Vagina (tissue), 2 donors: ENCODE data around the gene PCDHGA1. TPM values are rescaled to one million over a fixed set of nuclear protein-coding genes. Genes with fewer than 3 reads are reported as not detected.

ENCODE experiments used
- DNase-seq, 2 donors: peaks; one replicate each; pipeline ENCODE4 v3.0.0-alpha.2; 2017; ENCODE audit errors: extremely low spot score in 2 of 2
- H3K27ac ChIP-seq: fragments of 200-600 bp; sonication (generic); one replicate; pipeline ENCODE4 v1.5.1; 2019
- H3K27me3 ChIP-seq: fragments of 200-600 bp; sonication (generic); one replicate; pipeline ENCODE4 v1.5.1; 2019
- H3K36me3 ChIP-seq, 2 donors: fragments of 200-600 bp; sonication (generic); one replicate each; pipeline ENCODE4 v1.5.1; 2017 to 2019
- H3K4me1 ChIP-seq: fragments of 200-600 bp; sonication (generic); one replicate; pipeline ENCODE4 v1.5.1; 2019
- H3K4me3 ChIP-seq, 2 donors: fragments of 200-600 bp; sonication (generic); 1 replicate in 1 of 2; 2 replicates in 1 of 2; pipeline ENCODE4 v1.5.1; 2016 to 2019
- H3K9me3 ChIP-seq: fragments of 200-600 bp; sonication (generic); one replicate; pipeline ENCODE4 v1.5.1; 2019
- CTCF ChIP-seq, 3 experiments: fragments of 450-650 bp in 2 of 3; fragments of 200-600 bp in 1 of 3; sonication (generic) in 1 of 3; IDR thresholded peaks; one replicate each; pipeline ENCODE4 v1.5.1; 2017 to 2019; ENCODE audit warnings: antibody characterized with exemption in 3 of 3, mild to moderate bottlenecking in 2 of 3, moderate library complexity in 2 of 3
- POLR2A ChIP-seq, 2 donors: fragments of 450-650 bp; IDR thresholded peaks; one replicate each; pipeline ENCODE4 v1.6.1; 2017; ENCODE audit warnings: antibody characterized with exemption in 2 of 2, mild to moderate bottlenecking in 2 of 2, moderate library complexity in 2 of 2
- POLR2AphosphoS5 ChIP-seq, 2 donors: sonication (generic); formaldehyde crosslinking; IDR thresholded peaks; one replicate each; pipeline ENCODE4 v1.9.0; 2017; ENCODE audit warnings: antibody characterized with exemption in 2 of 2, mild to moderate bottlenecking in 2 of 2, low read depth in 1 of 2; ENCODE audit not compliant: insufficient read depth in 1 of 2
- intact Hi-C: fragments of 100-400 bp; cut with DNase I; formaldehyde crosslinking; loops from one replicate; pipeline ENCODE4 v1.15.1; 2023
- total RNA-seq: library from RNA; depleted of rRNA; stranded (reverse); fragments of >200 nt; gene quantifications from one replicate; pipeline ENCODE4 v1.2.3, GENCODE V29; 2016

Gene PCDHGA1
- total RNA-seq, 1 donor from 2014 or later, result not detected

DNA sequence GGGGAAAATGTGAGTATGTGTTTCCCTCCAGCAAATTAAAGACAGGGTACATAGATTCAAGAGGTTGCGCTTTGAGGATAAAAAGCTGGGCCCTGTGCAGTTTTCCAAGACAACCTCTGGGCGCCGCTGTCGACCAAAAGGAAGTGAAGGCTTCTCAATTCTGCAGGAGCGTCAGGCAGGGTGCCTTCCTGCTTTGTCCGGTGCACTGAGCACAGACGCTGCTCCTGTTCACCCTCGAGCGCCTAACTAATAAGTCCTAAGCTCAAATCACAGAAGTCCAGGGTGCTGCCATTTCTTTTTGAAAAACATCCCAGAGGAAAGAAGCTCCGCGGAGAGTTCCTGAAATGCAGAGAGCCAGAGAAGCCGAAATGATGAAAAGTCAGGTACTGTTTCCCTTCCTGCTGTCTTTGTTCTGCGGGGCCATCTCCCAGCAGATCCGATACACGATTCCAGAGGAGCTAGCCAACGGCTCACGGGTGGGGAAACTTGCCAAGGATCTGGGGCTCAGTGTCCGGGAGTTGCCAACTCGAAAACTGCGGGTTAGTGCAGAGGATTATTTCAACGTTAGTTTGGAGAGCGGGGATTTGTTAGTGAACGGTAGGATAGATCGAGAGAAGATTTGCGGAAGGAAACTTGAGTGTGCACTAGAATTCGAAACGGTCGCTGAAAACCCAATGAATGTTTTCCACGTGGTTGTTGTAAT, 19.8 kb downstream of the PCDHGA1 start, which contains the start of gene PCDHGB1:
PCDHGB1 (plus strand) TSS at position 183 of the 703 bp plus-strand sequence; CDS start at position 345, 162 bp downstream.
- no peak for DNase-seq
- Histone ChIP-seq H3K9me3 (peaks cover 21% of the 10 kb centered on the region), H3K4me1 (no peaks in the 10 kb centered on the region), H3K27ac (no peak within 1 kb of the TSS), H3K4me3 (no peak within 1 kb of the TSS), H3K36me3 (no peaks in the 10 kb centered on the region), H3K27me3 (no peaks in the 10 kb centered on the region)
- no peak for TF ChIP-seq POLR2AphosphoS5 (IDR thresholded peaks at IDR 0.05; ENCODE audit: insufficient read depth in 1 of 2, low read depth in 1 of 2)
- no peak for TF ChIP-seq POLR2A (IDR thresholded peaks at IDR 0.05)
- no peak for TF ChIP-seq CTCF (IDR thresholded peaks at IDR 0.05)
- intact Hi-C loops, result no loop called here

DNA sequence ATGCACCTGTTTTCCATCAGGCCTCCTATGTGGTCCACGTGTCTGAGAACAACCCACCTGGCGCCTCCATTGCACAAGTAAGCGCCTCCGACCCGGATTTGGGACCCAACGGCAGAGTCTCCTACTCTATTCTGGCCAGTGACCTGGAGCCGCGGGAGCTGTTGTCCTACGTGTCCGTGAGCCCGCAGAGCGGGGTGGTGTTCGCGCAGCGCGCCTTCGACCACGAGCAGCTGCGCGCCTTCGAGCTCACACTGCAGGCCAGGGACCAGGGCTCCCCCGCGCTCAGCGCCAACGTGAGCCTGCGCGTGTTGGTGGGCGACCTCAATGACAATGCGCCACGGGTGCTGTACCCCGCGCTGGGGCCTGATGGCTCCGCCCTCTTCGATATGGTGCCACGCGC, 21.3 kb downstream of the PCDHGA1 start:
- intact Hi-C loops, result no loop called here
- Histone ChIP-seq H3K27me3 (no peaks in the 10 kb centered on the region), H3K36me3 (no peaks in the 10 kb centered on the region), H3K9me3 (peaks cover 30% of the 10 kb centered on the region), H3K4me1 (no peaks in the 10 kb centered on the region), H3K27ac (no peak overlapping the region), H3K4me3 (no peak overlapping the region)
- no peak for DNase-seq
- TF ChIP-seq POLR2A (IDR thresholded peaks at IDR 0.05), result no peak
- TF ChIP-seq CTCF (IDR thresholded peaks at IDR 0.05), result no peak
- TF ChIP-seq POLR2AphosphoS5 (IDR thresholded peaks at IDR 0.05; ENCODE audit: insufficient read depth in 1 of 2, low read depth in 1 of 2), result no peak

- Histone ChIP-seq H3K27me3 (no peaks in the 10 kb centered on the region), H3K27ac (no peak within 1 kb of the TSS), H3K4me3 (peak within 1 kb of the TSS; percentile 24 to 37), H3K4me1 (no peaks in the 10 kb centered on the region), H3K36me3 (no peaks in the 10 kb centered on the region), H3K9me3 (peaks cover 48% of the 10 kb centered on the region)
- no peak for DNase-seq
- intact Hi-C loops, result no loop called here
- TF ChIP-seq POLR2A (IDR thresholded peaks at IDR 0.05) (no peak), CTCF (IDR thresholded peaks at IDR 0.05) (no peak), POLR2AphosphoS5 (IDR thresholded peaks at IDR 0.05; ENCODE audit: insufficient read depth in 1 of 2, low read depth in 1 of 2) (no peak)
These were observed 24.7 kb downstream of the PCDHGA1 start, which contains the start of gene PCDHGA4 for GRCh38 chr5:141354900-141355469. Gene PCDHGA4 (plus strand): TSS chr5:141355021. CDS start chr5:141355108, 87 bp downstream.

GRCh38 chr5:141355641-141356040, 25.3 kb downstream of the PCDHGA1 start:
- no peak overlapping the region for H3K27ac ChIP-seq
- H3K4me1 ChIP-seq, result no peaks in the 10 kb centered on the region
- DNase-seq, result no peak
- intact Hi-C loops, result no loop called here
- H3K27me3 ChIP-seq, result no peaks in the 10 kb centered on the region
- H3K9me3 ChIP-seq, result peaks cover 50% of the 10 kb centered on the region
- no peaks in the 10 kb centered on the region for H3K36me3 ChIP-seq
- no peak for TF ChIP-seq CTCF (IDR thresholded peaks at IDR 0.05)
- TF ChIP-seq POLR2AphosphoS5 (IDR thresholded peaks at IDR 0.05; ENCODE audit: insufficient read depth in 1 of 2, low read depth in 1 of 2), result no peak
- TF ChIP-seq POLR2A (IDR thresholded peaks at IDR 0.05), result no peak
- no peak overlapping the region for H3K4me3 ChIP-seq

- H3K9me3 ChIP-seq, result peaks cover 50% of the 10 kb centered on the region
- no peaks in the 10 kb centered on the region for H3K4me1 ChIP-seq
- intact Hi-C loops, result no loop called here
- H3K27ac ChIP-seq, result no peak overlapping the region
- no peaks in the 10 kb centered on the region for H3K27me3 ChIP-seq
- DNase-seq, result no peak
- no peaks in the 10 kb centered on the region for H3K36me3 ChIP-seq
- no peak overlapping the region for H3K4me3 ChIP-seq
- no peak for TF ChIP-seq CTCF (IDR thresholded peaks at IDR 0.05)
- no peak for TF ChIP-seq POLR2A (IDR thresholded peaks at IDR 0.05)
- no peak for TF ChIP-seq POLR2AphosphoS5 (IDR thresholded peaks at IDR 0.05; ENCODE audit: insufficient read depth in 1 of 2, low read depth in 1 of 2)
These were observed 25.8 kb downstream of the PCDHGA1 start for GRCh38 chr5:141356133-141356532.
